Muscle layer of colon (tissue), 2 donors: ENCODE data around the gene SLC2A8.
A peak's percentile ranks its signal among the peaks of the same experiment; 100 is the strongest.

ENCODE experiments used
- H3K27ac ChIP-seq: one replicate; pipeline ENCODE4 v1.7.0; 2013; ENCODE audit warnings: low read depth, mild to moderate bottlenecking, low read length, moderate library complexity
- H3K27me3 ChIP-seq, 2 donors: one replicate each; pipeline ENCODE4 v1.7.0; 2013; ENCODE audit warnings: low read length in 2 of 2, mild to moderate bottlenecking in 2 of 2; ENCODE audit not compliant: insufficient read depth in 2 of 2, control insufficient read depth in 1 of 2
- H3K36me3 ChIP-seq: one replicate; pipeline ENCODE4 v1.7.0; 2013; ENCODE audit warnings: mild to moderate bottlenecking, low read length; ENCODE audit not compliant: insufficient read depth
- H3K4me1 ChIP-seq: one replicate; pipeline ENCODE4 v1.7.0; 2013; ENCODE audit warnings: mild to moderate bottlenecking, low read length; ENCODE audit not compliant: insufficient read depth
- H3K4me3 ChIP-seq, 2 donors: one replicate each; pipeline ENCODE4 v1.7.0; 2013; ENCODE audit warnings: low read length in 2 of 2, low read depth in 1 of 2, mild to moderate bottlenecking in 1 of 2, moderate library complexity in 1 of 2
- H3K9ac ChIP-seq: one replicate; pipeline ENCODE4 v1.7.0; 2013; ENCODE audit warnings: low read length
- H3K9me3 ChIP-seq: one replicate; pipeline ENCODE4 v1.7.0; 2013; ENCODE audit warnings: mild to moderate bottlenecking, low read length
- donor health status: abdominal sarcoma.
- donor health status: Adenocarcinoma of cecum.

SLC2A8 gene

GRCh38 chr9:127423476-127423933 is 26.5 kb downstream of the SLC2A8 start:
- Histone ChIP-seq H3K9me3 (no peaks in the 10 kb centered on the region), H3K36me3 (peaks cover 3% of the 10 kb centered on the region), H3K4me3 (peak overlapping the region; percentile 93), H3K27ac (peak overlapping the region; percentile 64), H3K9ac (peak overlapping the region; percentile 69), H3K27me3 (no peaks in the 10 kb centered on the region), H3K4me1 (peaks cover 36% of the 10 kb centered on the region)

DNA sequence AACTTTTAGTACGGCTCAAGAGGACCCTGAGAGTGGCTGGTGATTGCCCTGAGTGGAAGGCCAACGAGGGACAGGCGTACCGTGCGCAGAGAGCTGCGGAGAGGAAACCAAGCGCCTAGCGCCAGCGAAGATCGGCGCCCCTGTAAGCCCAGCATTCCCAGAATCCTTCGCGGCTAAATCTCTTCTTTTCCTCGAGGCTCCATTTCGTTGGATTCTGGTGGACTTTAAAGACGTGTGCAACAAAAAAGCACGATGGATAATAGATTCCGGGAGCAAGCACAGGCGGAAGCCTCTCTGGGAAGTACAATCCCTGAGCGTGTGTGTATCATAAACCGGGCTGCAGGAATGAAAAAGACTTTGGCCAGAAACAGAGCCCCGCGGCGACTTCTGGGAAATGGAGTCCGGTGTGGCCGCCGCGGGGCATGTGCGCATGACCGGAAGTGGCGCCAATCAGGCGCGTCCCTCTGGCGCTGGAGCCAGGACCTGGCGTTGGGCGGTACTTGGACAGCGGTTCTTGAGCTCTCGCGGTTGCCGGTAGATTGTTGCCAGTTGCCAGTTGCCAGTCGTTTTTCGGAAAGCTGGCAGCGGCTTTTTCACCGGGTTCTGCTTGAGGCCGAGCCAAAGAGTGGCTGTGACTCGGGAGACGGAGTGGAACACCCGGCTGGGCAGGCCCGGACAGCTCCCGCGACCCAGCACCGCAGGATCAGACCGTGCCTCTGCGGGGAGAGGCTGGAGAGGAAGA is 27.1 kb downstream of the SLC2A8 start, which contains the start of gene ZNF79:
TSS of gene ZNF79 (plus strand) at position 449 of the 742 bp plus-strand sequence. CDS start 406 bp downstream, outside the sequence.
- peak within 1 kb of the TSS; percentile 69 for H3K9ac ChIP-seq
- H3K9me3 ChIP-seq = no peaks in the 10 kb centered on the region
- peaks cover 36% of the 10 kb centered on the region for H3K4me1 ChIP-seq
- no peaks in the 10 kb centered on the region for H3K27me3 ChIP-seq
- H3K27ac ChIP-seq = peak within 1 kb of the TSS; percentile 64
- H3K4me3 ChIP-seq = peak within 1 kb of the TSS; percentile 93
- H3K36me3 ChIP-seq = peaks cover 9% of the 10 kb centered on the region

- Histone ChIP-seq H3K9me3 (no peaks in the 10 kb centered on the region), H3K4me1 (peaks cover 36% of the 10 kb centered on the region), H3K27me3 (no peaks in the 10 kb centered on the region), H3K4me3 (peak overlapping the region; percentile 93), H3K9ac (peak overlapping the region; percentile 69), H3K36me3 (peaks cover 14% of the 10 kb centered on the region), H3K27ac (peak overlapping the region; percentile 64)
Measured at GRCh38 chr9:127424676-127424999, 27.7 kb downstream of the SLC2A8 start.

DNA sequence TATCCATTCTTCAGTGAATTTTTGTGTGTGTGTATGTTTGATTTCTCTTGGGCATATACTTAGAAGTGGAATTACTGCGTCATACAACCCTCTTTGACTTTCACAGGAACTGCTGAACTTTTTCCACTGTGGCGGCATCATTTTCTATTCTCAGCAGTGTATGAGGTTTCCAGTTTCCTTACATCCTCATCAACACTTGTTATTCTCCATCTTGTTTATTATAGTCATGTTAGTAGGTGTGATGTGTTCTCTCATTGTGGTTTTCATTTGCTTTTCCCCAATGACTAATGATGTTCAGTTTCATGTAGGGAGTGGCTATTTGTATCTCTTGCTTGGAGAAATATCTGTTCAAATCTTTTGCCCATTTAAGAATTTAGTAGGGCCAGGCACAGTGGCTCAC is 29.8 kb downstream of the SLC2A8 start:
- no peaks in the 10 kb centered on the region for H3K9me3 ChIP-seq
- H3K4me1 ChIP-seq = peaks cover 35% of the 10 kb centered on the region
- H3K27me3 ChIP-seq = no peaks in the 10 kb centered on the region
- H3K36me3 ChIP-seq = peaks cover 26% of the 10 kb centered on the region
- H3K27ac ChIP-seq = no peak overlapping the region
- no peak overlapping the region for H3K9ac ChIP-seq
- H3K4me3 ChIP-seq = no peak overlapping the region

- no peak overlapping the region for H3K4me3 ChIP-seq
- no peak overlapping the region for H3K27ac ChIP-seq
- peaks cover 26% of the 10 kb centered on the region for H3K36me3 ChIP-seq
- peaks cover 19% of the 10 kb centered on the region for H3K4me1 ChIP-seq
- no peak overlapping the region for H3K9ac ChIP-seq
- H3K27me3 ChIP-seq = no peaks in the 10 kb centered on the region
- H3K9me3 ChIP-seq = no peaks in the 10 kb centered on the region
Measured at GRCh38 chr9:127428348-127428747, 31.4 kb downstream of the SLC2A8 start.

DNA sequence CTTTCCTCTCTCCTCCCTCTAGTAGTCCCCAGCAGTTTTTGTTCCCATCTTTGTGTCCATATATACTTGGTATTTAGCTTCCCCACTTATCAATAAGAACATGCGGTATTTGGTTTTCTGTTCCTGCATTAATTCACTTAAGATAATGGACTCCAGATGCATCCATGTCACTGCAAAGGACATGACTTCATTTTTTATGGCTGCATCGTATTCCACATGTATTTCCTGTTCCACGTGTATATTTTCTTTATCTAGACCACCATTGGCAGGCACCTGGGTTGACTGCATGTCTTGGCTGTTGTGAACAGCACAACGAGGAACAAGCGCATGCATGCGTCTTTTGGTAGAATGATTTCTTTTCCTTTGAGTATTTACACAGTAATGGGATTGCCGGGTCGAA is 33.4 kb downstream of the SLC2A8 start:
- Histone ChIP-seq H3K4me1 (peaks cover 13% of the 10 kb centered on the region), H3K4me3 (no peak overlapping the region), H3K27me3 (no peaks in the 10 kb centered on the region), H3K9ac (no peak overlapping the region), H3K36me3 (peaks cover 38% of the 10 kb centered on the region), H3K9me3 (no peaks in the 10 kb centered on the region), H3K27ac (no peak overlapping the region)

DNA sequence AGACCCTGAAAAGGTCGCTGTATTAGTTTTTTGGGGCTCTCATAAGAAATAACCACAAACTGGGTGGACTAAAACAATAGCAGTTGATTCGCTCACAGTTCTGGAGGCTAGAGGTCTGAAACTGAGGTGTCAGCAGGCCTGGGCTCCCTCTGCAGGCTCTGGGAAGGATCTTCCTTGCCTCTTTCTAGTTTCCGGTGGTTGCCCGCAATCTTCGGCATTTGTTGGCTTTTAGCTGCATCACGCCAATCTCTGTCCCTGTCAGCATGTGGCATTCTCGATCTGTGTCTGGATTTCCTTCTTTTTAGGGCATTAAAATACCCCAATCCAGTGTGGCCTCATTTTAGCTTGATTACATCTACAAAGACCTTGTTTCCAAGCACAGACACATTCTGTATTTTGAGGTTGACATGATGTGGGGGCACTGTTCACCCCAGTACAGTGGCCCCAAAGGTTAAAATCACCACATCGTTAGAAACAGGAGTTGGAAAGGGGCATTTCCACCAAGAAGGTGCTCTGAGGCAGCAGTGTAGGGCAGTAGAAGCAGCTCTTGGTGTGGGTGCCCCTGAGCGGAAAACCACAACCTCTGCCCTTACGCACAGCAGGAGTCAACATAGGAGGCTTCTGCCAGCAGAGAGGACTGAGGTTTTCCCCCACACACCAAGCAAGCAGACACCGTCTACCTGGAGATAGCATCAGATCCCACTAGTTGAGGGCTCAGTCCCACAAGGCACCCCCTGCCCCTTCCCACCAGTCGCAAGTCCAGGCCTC is 40.7 kb downstream of the SLC2A8 start:
- Histone ChIP-seq H3K9me3 (no peaks in the 10 kb centered on the region), H3K4me1 (no peaks in the 10 kb centered on the region), H3K4me3 (no peak overlapping the region), H3K9ac (no peak overlapping the region), H3K36me3 (peaks cover 71% of the 10 kb centered on the region), H3K27me3 (no peaks in the 10 kb centered on the region), H3K27ac (no peak overlapping the region)

GRCh38 chr9:127438394-127438793 is 41.4 kb downstream of the SLC2A8 start:
- Histone ChIP-seq H3K27me3 (no peaks in the 10 kb centered on the region), H3K36me3 (peaks cover 75% of the 10 kb centered on the region), H3K4me3 (no peak overlapping the region), H3K9me3 (no peaks in the 10 kb centered on the region), H3K9ac (no peak overlapping the region), H3K4me1 (no peaks in the 10 kb centered on the region), H3K27ac (no peak overlapping the region)

DNA sequence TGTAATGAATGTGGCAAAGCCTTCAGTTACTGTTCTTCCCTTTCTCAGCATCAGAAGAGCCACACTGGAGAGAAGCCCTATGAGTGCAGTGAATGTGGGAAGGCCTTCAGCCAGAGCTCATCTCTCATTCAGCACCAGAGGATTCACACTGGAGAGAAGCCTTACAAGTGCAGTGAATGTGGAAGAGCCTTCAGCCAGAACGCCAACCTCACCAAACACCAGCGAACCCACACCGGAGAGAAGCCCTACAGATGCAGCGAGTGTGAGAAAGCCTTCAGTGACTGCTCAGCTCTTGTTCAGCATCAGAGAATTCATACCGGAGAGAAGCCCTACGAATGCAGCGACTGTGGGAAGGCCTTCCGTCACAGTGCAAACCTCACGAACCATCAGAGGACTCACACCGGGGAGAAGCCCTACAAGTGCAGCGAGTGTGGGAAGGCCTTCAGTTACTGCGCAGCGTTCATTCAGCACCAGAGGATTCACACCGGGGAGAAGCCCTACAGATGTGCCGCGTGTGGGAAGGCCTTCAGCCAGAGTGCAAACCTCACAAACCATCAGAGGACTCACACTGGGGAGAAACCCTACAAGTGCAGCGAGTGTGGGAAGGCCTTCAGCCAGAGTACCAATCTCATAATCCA is 47.4 kb downstream of the SLC2A8 start:
- Histone ChIP-seq H3K4me3 (no peak overlapping the region), H3K36me3 (peaks cover 81% of the 10 kb centered on the region)

DNA sequence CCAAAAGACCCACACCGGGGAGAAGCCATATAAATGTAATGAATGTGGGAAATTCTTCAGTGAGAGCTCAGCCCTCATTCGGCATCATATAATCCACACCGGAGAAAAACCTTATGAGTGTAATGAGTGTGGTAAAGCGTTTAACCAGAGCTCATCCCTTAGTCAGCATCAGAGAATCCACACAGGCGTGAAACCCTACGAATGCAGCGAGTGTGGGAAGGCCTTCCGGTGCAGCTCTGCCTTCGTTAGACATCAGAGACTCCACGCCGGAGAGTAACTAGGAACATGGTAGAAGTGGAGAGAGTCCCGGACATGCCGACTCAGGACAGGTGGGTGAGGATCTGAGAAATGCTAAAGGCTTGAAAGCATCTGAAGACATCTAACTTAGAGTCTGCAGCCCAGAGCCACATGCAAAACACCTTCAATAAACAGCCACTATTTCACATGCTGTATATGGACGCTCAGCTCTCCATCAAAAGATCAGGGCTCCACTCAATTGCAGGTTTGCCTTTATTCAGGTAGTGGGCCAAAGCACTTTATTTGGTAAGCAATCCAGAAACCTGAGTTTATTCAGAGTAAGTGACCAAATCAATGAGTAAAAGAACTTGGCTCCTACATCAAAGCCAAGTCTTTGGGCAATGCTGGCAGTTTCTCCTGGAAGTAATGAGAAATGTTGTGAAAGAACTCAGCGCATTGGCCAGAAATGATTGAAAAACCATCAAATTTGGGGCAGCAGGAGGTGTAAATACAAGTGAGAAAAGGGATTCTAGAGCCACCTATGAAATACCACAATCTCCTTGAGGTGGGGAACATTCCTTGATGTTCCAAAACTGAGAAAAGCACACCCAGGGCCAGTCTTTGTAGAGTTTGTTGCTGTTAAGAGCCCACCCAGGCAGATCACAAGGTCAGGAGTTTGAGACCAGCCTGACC is 48.2 kb downstream of the SLC2A8 start:
- Histone ChIP-seq H3K36me3 (peaks cover 81% of the 10 kb centered on the region), H3K27me3 (no peaks in the 10 kb centered on the region), H3K27ac (no peak overlapping the region), H3K9me3 (no peaks in the 10 kb centered on the region), H3K4me3 (no peak overlapping the region), H3K4me1 (peaks cover 13% of the 10 kb centered on the region), H3K9ac (no peak overlapping the region)

More for the DNA sequence above, 47.4 kb downstream of the SLC2A8 start:
- Histone ChIP-seq H3K9me3 (no peaks in the 10 kb centered on the region), H3K9ac (no peak overlapping the region), H3K4me1 (peaks cover 6% of the 10 kb centered on the region), H3K27me3 (no peaks in the 10 kb centered on the region), H3K27ac (no peak overlapping the region)
